ENCODE measurements around the gene ANAPC7.
"Not testable (repeated sequence)": the region's sequence is repeated elsewhere in the genome, so short reads cannot be mapped to it uniquely, and the experiment has no call there.

DNA sequence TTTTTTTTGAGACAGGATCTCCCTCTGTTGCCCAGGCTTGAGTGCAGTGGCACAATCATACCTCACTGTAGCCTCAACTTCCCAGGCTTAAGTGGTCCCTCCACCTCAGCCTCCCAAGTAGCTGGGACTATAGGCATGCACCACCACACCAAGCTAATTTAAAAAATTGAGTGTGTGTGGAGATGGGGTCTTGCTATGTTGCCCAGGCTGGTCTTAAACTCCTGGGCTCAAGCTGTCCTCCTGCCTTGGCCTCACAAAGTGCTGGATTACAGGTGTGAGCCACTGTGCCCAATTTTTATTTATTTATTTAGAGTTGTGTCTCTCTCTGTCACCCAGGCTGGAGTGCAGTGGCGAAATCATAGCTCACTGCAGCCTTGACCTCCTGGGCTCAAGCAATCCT, 17.1 kb upstream of the ANAPC7 start:
- TF ChIP-seq ZSCAN29 (CRISPR knock-in tag; conservative IDR thresholded peaks at IDR 0.05); YY1 (IDR thresholded peaks at IDR 0.05; ENCODE audit: insufficient read depth, insufficient replicate concordance, low read depth, low read length); ZBTB1 (CRISPR knock-in tag; IDR thresholded peaks at IDR 0.05; ENCODE audit: borderline replicate concordance); YEATS2 (CRISPR knock-in tag; IDR thresholded peaks at IDR 0.05; ENCODE audit: borderline replicate concordance); MEF2D (CRISPR knock-in tag; IDR thresholded peaks at IDR 0.05); MAFK (conservative IDR thresholded peaks at IDR 0.05 in 1 of 2, IDR thresholded peaks at IDR 0.05 in 1 of 2; ENCODE audit: low read length in 2 of 2): not testable (repeated sequence)
- TF ChIP-seq, protein P1, sequence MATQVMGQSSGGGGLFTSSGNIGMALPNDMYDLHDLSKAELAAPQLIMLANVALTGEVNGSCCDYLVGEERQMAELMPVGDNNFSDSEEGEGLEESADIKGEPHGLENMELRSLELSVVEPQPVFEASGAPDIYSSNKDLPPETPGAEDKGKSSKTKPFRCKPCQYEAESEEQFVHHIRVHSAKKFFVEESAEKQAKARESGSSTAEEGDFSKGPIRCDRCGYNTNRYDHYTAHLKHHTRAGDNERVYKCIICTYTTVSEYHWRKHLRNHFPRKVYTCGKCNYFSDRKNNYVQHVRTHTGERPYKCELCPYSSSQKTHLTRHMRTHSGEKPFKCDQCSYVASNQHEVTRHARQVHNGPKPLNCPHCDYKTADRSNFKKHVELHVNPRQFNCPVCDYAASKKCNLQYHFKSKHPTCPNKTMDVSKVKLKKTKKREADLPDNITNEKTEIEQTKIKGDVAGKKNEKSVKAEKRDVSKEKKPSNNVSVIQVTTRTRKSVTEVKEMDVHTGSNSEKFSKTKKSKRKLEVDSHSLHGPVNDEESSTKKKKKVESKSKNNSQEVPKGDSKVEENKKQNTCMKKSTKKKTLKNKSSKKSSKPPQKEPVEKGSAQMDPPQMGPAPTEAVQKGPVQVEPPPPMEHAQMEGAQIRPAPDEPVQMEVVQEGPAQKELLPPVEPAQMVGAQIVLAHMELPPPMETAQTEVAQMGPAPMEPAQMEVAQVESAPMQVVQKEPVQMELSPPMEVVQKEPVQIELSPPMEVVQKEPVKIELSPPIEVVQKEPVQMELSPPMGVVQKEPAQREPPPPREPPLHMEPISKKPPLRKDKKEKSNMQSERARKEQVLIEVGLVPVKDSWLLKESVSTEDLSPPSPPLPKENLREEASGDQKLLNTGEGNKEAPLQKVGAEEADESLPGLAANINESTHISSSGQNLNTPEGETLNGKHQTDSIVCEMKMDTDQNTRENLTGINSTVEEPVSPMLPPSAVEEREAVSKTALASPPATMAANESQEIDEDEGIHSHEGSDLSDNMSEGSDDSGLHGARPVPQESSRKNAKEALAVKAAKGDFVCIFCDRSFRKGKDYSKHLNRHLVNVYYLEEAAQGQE (IDR thresholded peaks at IDR 0.05; ENCODE audit: borderline replicate concordance in 1 of 2, low read depth in 1 of 2, low read length in 2 of 2) = not testable (repeated sequence)
- TF ChIP-seq, protein P2, sequence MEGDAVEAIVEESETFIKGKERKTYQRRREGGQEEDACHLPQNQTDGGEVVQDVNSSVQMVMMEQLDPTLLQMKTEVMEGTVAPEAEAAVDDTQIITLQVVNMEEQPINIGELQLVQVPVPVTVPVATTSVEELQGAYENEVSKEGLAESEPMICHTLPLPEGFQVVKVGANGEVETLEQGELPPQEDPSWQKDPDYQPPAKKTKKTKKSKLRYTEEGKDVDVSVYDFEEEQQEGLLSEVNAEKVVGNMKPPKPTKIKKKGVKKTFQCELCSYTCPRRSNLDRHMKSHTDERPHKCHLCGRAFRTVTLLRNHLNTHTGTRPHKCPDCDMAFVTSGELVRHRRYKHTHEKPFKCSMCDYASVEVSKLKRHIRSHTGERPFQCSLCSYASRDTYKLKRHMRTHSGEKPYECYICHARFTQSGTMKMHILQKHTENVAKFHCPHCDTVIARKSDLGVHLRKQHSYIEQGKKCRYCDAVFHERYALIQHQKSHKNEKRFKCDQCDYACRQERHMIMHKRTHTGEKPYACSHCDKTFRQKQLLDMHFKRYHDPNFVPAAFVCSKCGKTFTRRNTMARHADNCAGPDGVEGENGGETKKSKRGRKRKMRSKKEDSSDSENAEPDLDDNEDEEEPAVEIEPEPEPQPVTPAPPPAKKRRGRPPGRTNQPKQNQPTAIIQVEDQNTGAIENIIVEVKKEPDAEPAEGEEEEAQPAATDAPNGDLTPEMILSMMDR (CRISPR knock-in tag; IDR thresholded peaks at IDR 0.05) = not testable (repeated sequence)
- TF ChIP-seq, protein P3, sequence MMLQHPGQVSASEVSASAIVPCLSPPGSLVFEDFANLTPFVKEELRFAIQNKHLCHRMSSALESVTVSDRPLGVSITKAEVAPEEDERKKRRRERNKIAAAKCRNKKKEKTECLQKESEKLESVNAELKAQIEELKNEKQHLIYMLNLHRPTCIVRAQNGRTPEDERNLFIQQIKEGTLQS (CRISPR knock-in tag; IDR thresholded peaks at IDR 0.05) = not testable (repeated sequence)
- TF ChIP-seq, protein P4, sequence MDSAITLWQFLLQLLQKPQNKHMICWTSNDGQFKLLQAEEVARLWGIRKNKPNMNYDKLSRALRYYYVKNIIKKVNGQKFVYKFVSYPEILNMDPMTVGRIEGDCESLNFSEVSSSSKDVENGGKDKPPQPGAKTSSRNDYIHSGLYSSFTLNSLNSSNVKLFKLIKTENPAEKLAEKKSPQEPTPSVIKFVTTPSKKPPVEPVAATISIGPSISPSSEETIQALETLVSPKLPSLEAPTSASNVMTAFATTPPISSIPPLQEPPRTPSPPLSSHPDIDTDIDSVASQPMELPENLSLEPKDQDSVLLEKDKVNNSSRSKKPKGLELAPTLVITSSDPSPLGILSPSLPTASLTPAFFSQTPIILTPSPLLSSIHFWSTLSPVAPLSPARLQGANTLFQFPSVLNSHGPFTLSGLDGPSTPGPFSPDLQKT (CRISPR knock-in tag; IDR thresholded peaks at IDR 0.05; ENCODE audit: borderline replicate concordance) = not testable (repeated sequence)

Data from HepG2 (cell line).